ENCODE results near the gene RMI1.
"Not testable (repeated sequence)": the region's sequence is repeated elsewhere in the genome, so short reads cannot be mapped to it uniquely, and the experiment has no call there.

RMI1 gene

DNA sequence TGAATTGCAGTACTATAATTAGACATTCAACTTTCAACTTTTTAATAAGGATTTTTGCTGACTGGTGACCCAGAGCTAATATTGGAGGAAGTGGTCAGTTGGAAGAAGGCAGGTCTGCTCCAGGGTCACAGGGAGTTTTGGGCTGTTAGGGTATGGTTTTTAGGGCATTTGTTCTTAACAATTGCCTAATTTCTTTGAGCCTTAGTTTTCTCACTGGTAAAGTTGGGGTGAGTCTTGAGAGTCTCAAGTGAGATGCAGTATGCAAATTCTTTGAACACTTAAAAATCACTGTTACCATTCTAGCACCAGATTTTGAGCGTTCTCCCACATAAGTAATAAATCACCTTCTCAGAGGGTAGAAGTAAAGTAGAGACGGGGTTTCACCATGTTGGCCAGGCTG lies 50.9 kb downstream of the RMI1 start:
- no peaks in the 10 kb centered on the region for H3K4me1 ChIP-seq (ENCODE audit: control insufficient read depth, insufficient read depth, low read length)
- no peaks in the 10 kb centered on the region for H3K9me3 ChIP-seq (ENCODE audit: control insufficient read depth, insufficient read depth, low read length)
- no peak overlapping the region for H3K4me3 ChIP-seq (ENCODE audit: low read depth, low read length)
- no peaks in the 10 kb centered on the region for H3K36me3 ChIP-seq (ENCODE audit: control insufficient read depth, insufficient read depth, low read length)
- H3K9ac ChIP-seq (ENCODE audit: low read depth, low read length): no peak overlapping the region
- H3K27me3 ChIP-seq (ENCODE audit: control insufficient read depth, insufficient read depth, low read length): no peaks in the 10 kb centered on the region

DNA sequence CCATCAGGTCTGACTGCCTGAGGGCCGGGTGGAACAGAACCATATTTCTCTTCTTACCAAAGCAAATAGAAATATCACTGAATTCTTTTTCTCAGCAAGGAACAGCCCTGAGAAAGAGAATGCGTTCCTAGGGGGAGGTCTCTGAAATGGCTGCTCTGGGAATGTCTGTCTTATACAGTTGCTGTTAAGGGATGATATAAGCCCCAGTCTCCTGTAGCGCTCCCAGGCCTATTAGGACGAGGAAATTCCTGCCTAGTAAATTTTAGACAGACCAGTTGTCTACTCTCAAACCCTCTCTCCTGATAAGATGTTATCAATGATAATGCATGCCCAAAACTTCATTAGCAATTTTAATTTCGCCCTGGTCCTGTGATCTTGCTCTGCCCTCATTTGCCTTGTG lies 61.3 kb downstream of the RMI1 start:
- not testable (repeated sequence) for H3K27me3 ChIP-seq (ENCODE audit: control insufficient read depth, insufficient read depth, low read length); H3K4me3 ChIP-seq (ENCODE audit: low read depth, low read length); H3K9me3 ChIP-seq (ENCODE audit: control insufficient read depth, insufficient read depth, low read length); H3K36me3 ChIP-seq (ENCODE audit: control insufficient read depth, insufficient read depth, low read length); H3K9ac ChIP-seq (ENCODE audit: low read depth, low read length); H3K4me1 ChIP-seq (ENCODE audit: control insufficient read depth, insufficient read depth, low read length)

DNA sequence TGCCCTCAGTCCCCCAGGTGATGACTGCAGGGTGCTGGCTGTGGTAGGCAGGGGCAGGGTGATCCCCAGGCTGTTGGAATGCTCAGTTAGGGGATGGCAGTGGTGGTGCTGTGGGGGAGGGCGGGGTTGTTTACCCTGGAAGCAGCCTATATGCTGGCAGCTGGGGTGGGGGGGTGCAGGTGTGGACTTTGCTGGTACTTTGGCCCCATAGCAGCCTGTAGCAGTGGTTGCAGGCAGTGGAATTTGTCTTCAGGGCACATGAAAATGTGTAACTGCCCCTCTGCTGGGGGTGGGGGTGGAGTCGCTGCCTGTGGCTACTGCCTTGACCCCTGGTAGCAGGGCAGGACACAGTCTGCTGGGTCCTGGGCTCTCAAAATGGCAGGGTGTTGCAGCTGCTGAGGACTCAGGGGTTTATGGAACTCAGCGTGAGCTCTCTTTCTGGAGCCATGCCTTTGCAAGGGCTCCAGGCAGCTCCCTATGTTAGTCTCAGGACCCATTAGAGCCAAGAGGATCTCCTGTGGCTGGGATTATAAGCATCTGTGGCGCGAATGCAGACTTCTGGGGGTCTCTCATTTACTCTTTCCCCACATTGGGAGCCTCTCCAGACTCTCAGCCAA lies 65.0 kb downstream of the RMI1 start:
- Histone ChIP-seq H3K36me3 (ENCODE audit: control insufficient read depth, insufficient read depth, low read length) (no peaks in the 10 kb centered on the region), H3K27me3 (ENCODE audit: control insufficient read depth, insufficient read depth, low read length) (no peaks in the 10 kb centered on the region), H3K9ac (ENCODE audit: low read depth, low read length) (no peak overlapping the region), H3K4me3 (ENCODE audit: low read depth, low read length) (no peak overlapping the region), H3K4me1 (ENCODE audit: control insufficient read depth, insufficient read depth, low read length) (no peaks in the 10 kb centered on the region), H3K9me3 (ENCODE audit: control insufficient read depth, insufficient read depth, low read length) (no peaks in the 10 kb centered on the region)
